CD4-positive, alpha-beta T cell treated with Interleukin-15 for 1 hour (primary cell): ENCODE measurements around the gene BCL6B.
A peak's percentile ranks its signal among the peaks of the same experiment; 100 is the strongest.
"Not testable (repeated sequence)": the region's sequence is repeated elsewhere in the genome, so short reads cannot be mapped to it uniquely, and the experiment has no call there.

Source experiments
- DNase-seq: peaks from one replicate; pipeline ENCODE4 v3.0.0-alpha.2; 2020

Gene BCL6B

DNA sequence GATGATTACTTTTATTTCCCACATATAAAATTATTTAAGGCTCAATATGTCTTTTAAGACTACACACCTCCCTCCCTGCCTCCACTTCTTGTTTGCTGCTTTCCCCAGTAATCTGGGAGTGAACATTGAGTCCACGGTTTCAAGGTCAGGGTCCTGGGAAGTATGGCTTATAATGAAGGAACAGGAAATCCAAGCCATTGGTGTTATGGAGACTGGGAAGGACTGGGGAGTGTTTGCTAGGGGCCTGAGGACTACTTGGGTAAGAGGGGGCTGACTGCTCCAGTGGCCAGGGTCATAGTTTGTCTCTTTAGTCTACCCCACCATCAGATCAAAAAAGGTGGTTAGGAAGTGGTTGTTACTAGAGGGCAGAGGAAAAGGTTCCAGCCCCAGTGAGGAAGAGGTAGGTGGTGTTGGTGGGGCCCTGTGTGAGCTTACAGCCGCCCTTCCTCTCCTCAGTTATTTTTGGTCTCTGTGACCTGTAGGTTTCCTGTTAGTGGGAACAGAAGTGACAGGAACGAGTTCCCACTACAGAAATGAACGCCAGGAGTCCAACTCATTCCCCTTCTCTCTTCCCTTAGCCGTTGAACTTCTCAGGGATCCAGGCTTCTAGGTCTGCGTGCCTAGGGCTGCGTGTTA lies 12.2 kb downstream of the BCL6B start:
- peak; percentile 51 for DNase-seq

- DNase-seq, result peak; percentile 99
Measured at GRCh38 chr17:7035591-7036368, 12.9 kb downstream of the BCL6B start, which contains the start of gene SLC16A13. Gene SLC16A13 (plus strand): TSS chr17:7036015. CDS start chr17:7036383, 368 bp downstream.

GRCh38 chr17:7038025-7038862 lies 15.4 kb downstream of the BCL6B start:
- no peak for DNase-seq

DNA sequence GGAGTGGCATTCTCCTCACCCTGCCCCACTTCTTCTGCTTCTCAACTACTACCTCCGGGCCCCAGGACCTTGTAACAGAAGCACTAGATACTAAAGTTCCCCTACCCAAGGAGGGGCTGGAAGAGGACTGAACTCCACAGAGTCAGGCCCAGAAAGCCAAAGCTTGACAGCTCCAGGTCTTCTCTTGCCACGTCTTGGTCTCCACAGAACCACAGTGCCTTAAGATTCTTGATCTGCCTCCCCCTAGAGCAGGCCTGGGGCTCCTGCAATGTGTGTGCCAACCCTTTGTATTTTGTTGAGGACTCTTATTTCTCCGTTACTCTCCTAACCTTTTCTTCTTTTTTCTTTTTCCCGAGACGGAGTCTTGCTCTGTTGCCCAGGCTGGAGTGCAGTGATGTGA lies 17.0 kb downstream of the BCL6B start:
- DNase-seq, result no peak

- no peak for DNase-seq
Measured at GRCh38 chr17:7041607-7042500, 19.0 kb downstream of the BCL6B start.

DNA sequence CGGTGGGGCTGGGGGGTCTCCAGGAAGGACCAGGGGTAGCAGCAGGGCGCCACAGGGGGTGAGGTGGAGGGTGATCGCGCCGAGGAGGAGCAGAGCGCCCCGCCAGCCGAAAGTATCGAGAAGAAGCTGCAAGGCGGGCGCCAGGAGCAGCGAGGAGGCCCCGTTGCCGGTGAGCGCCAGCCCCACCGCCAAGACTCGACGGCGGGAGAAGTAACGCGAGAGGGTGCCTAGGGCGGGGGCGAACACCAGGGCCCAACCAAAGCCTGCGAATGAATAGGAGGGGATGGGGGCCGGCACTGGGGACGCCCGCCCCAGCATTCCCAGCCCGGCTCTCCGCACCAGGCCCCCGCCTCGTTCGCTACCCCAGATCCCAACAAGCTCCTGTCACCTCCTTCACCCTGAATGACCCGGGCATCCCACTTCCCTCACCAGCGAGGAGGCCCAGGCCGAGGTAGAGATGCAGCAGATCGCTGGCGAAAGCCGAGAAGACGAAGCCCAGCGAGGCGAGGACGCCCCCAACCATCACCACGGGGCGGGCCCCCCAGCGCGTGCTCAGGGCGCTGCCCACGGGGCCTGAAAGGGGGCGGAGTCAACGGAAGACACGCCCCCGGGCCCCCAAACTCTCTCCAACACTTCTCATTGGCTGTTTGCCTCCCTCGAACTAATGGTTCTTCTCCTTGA lies 19.8 kb downstream of the BCL6B start:
- peak; percentile 52 for DNase-seq

DNA sequence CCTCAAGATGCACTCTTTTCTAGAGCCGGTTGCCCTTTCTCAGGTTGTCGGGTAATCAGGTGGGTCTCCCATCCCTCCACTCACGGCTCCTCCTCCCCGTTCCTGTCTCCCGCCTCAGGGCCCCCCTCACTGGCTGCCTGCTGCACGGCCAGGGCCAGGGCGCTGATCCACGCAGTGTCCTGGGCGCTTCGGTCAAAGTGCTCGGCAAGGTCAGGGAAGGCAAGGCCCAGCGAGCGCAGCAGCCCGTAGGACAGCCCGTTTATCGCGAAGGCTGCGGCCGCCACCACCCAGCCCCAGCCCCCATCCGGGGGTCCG lies 20.3 kb downstream of the BCL6B start:
- no peak for DNase-seq

- peak; percentile 78 for DNase-seq
Measured at GRCh38 chr17:7043497-7044198, 20.8 kb downstream of the BCL6B start, which contains the start of gene SLC16A11. Gene SLC16A11 (minus strand): TSS chr17:7044092. CDS start chr17:7043513, 579 bp downstream.

DNA sequence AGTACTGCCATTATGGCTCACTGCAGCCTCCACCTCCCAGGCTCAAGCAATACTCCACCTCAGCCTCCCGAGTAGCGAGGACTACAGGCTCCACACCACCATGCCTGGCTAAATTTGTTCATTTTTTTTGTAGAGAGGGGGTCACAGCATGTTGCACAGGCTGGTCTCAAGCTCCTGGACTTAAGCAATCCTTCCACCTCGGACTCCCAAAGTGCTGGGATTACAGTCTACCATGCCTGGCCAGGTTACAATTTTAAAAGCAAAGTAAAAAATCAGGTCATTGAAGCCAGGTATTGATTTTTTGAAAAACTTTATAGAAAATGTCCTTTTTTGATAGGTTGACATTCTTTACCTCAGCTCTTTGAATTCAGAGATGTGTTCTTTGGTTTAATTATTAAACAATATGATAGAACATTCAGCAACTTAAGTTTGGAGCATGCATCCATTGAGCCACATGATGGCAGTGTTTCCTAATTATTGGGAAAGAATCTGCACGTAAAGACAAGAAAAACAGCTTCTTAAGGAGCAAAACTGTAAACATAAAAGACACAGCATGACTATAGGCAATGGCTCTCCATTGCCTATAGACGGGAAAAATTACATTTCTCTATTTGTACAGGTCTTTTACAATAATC lies 22.8 kb downstream of the BCL6B start:
- DNase-seq, result peak; percentile 54

DNA sequence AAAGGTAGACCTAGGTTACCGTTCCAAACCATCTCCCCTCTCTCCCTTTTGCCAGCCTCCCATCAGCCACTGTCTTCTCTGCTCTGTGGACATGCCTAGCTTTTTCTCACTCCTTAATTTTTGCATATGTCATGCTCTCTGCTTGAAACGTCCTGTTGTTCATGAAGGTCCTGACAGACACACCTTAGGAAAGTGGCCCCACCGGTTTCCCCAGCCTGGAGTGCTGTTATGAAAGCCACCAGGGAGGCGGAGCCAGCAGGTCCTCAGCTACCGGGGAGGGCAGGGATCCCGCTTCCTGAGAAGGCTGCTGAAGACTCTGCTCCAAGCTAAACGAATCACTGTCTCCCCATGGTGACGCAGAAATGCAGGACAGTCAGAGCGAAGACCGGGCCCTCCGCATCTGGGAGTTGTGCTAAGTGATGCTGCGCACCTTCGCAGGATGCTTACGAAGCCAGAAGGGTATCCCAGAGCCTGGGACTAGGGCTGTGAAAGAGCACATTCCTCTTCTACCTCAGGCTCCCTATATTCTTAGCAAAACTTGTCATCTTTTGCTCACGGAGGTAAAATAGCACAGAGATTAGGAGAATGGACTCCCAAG lies 23.4 kb downstream of the BCL6B start:
- DNase-seq, result no peak

GRCh38 chr17:7046725-7047397 lies 24.0 kb downstream of the BCL6B start:
- DNase-seq, result peak; percentile 91

- no peak for DNase-seq
Measured at GRCh38 chr17:7047566-7047965, 24.7 kb downstream of the BCL6B start.

DNA sequence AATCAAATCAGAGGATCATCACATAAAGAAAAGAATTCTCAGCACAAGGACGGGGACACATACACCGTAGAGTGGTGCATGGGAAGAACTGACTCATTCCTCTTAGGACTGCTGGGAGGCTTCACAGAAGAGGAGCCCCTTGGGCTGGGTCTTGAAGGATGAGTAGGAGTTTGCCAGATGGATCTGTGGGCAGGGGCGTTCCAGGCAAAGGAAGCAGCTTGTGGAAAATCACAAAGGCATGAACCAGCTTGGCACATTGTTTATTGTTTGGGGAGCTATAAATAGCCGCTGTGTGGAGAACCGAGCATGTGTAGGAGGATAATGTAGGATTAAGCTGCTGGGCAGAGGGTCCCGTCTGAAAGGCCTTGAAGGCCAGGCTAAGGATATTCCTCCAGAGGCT lies 26.1 kb downstream of the BCL6B start:
- no peak for DNase-seq

GRCh38 chr17:7050583-7050982 lies 27.7 kb downstream of the BCL6B start:
- DNase-seq, result not testable (repeated sequence)

- no peak for DNase-seq
Measured at GRCh38 chr17:7056386-7056785, 33.5 kb downstream of the BCL6B start.

DNA sequence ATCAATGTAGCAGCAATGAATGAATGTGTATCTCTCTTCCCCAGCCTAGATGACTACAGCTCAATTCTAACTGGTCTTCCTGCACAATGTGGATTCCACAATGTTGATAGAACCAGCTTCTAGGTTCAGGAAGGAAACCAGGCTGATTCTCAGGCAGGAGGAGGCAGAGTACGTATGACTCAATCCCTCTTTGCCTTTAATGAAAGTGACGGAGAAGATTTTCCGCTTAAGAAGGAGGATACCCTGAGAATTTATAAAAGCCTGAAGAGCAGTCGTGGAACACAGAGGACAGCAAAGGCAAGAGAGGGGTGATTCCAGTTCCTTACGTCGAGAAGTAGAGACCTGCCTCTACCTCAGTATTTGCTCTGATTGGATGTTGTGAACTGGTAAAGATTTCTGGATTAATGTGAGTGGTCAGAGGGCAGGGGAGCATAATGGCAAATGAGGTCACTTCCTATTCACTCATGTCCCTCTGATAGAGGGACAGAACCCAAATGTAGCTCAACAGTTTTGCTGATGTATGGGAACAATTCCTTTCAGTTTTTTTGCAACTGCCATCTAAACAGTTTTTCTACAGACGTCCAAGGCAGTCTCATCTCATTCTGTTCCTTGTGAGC lies 36.1 kb downstream of the BCL6B start:
- no peak for DNase-seq

- DNase-seq, result no peak
Measured at GRCh38 chr17:7060165-7060891, 37.5 kb downstream of the BCL6B start.

DNA sequence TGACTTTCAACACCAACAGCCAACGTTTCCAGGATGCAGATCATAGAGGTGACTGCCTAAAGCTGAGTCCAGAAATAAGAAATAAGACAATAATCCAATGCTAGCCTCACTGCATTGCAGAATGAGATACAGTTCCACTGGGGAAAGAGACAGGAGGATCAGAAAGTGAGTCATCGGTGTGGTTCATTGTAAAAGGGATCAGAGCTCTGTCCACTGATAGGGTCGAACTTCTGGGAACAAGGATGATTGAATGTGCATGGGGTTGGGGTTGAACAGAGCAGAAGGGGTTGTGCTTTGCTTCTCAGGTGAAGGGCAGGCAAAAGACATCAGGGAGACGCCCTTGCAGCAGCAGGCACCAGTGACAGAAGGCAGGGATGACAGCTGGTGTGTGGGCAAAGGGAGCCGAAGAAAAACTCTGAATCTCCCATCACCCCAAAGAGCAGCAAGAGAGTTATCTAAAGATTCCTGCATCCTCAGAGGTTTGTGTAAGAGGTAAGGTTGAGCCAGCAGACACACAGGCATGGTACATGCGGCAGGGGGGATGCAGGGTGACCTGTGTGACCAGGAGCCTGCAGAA lies 40.8 kb downstream of the BCL6B start:
- DNase-seq, result no peak
